H9 (cell line): Measurements from ENCODE around the gene THRAP3. TPM values are rescaled to one million over a fixed set of nuclear protein-coding genes. Genes with fewer than 3 reads are reported as not detected.

Experiments used
- DNase-seq: peaks from one replicate; pipeline ENCODE4 v3.0.0-alpha.2; 2017
- H2AFZ ChIP-seq: one replicate; pipeline ENCODE4 v1.6.1; 2013; ENCODE audit warnings: mild to moderate bottlenecking, low read length, control low read depth, moderate library complexity
- H2AK5ac ChIP-seq: 2 replicates; pipeline ENCODE4 v1.6.1; 2013; ENCODE audit warnings: low read length, control low read depth, mixed read lengths; ENCODE audit not compliant: insufficient read length
- H2BK120ac ChIP-seq: one replicate; pipeline ENCODE4 v1.6.1; 2013; ENCODE audit warnings: low read depth, mild to moderate bottlenecking, low read length, control low read depth, inconsistent platforms; ENCODE audit not compliant: poor library complexity, severe bottlenecking
- H2BK12ac ChIP-seq: 2 replicates; pipeline ENCODE4 v1.6.1; 2013; ENCODE audit warnings: low read length, control low read depth, mixed read lengths, low read depth; ENCODE audit not compliant: insufficient read length
- H2BK15ac ChIP-seq: 2 replicates; pipeline ENCODE4 v1.6.1; 2013; ENCODE audit warnings: low read depth, low read length, control low read depth
- H2BK20ac ChIP-seq: one replicate; pipeline ENCODE4 v1.6.1; 2013; ENCODE audit warnings: low read depth, mild to moderate bottlenecking, low read length, control low read depth, inconsistent platforms; ENCODE audit not compliant: poor library complexity, severe bottlenecking
- H2BK5ac ChIP-seq: 2 replicates; pipeline ENCODE4 v1.6.1; 2013; ENCODE audit warnings: low read length, control low read depth, mixed read lengths; ENCODE audit not compliant: insufficient read length
- H3K14ac ChIP-seq: 2 replicates; pipeline ENCODE4 v1.6.1; 2013; ENCODE audit warnings: low read length, control low read depth; ENCODE audit not compliant: insufficient read depth
- H3K18ac ChIP-seq: 2 replicates; pipeline ENCODE4 v1.6.1; 2013; ENCODE audit warnings: low read depth, mild to moderate bottlenecking, mixed read lengths, low read length, control low read depth; ENCODE audit not compliant: insufficient read length
- H3K23ac ChIP-seq: 2 replicates; pipeline ENCODE4 v1.6.1; 2013; ENCODE audit warnings: low read length, control low read depth, mixed read lengths, low read depth; ENCODE audit not compliant: insufficient read length
- H3K23me2 ChIP-seq: 2 replicates; pipeline ENCODE4 v1.6.1; 2013; ENCODE audit warnings: low read depth, mild to moderate bottlenecking, mixed read lengths, low read length, control low read depth; ENCODE audit not compliant: insufficient read length, poor library complexity, severe bottlenecking
- H3K27ac ChIP-seq: 2 replicates; pipeline ENCODE4 v1.5.1; 2013; ENCODE audit warnings: low read length, control low read depth, mixed read lengths, low read depth; ENCODE audit not compliant: insufficient read length
- H3K27me3 ChIP-seq: 2 replicates; pipeline ENCODE4 v1.6.1; 2013; ENCODE audit warnings: low read length, control low read depth, inconsistent platforms; ENCODE audit not compliant: insufficient read depth
- H3K4ac ChIP-seq: 2 replicates; pipeline ENCODE4 v1.6.1; 2013; ENCODE audit warnings: low read depth, mild to moderate bottlenecking, control low read depth, inconsistent platforms, low read length, moderate library complexity
- H3K4me1 ChIP-seq: 2 replicates; pipeline ENCODE4 v1.6.1; 2013; ENCODE audit warnings: low read length, control low read depth, inconsistent platforms; ENCODE audit not compliant: insufficient read depth
- H3K4me2 ChIP-seq: 2 replicates; pipeline ENCODE4 v1.6.1; 2013; ENCODE audit warnings: low read length, control low read depth, mixed read lengths; ENCODE audit not compliant: insufficient read length, insufficient read depth
- H3K56ac ChIP-seq: 2 replicates; pipeline ENCODE4 v1.6.1; 2013; ENCODE audit warnings: low read depth, mild to moderate bottlenecking, mixed read lengths, low read length, control low read depth; ENCODE audit not compliant: insufficient read length
- H3K79me1 ChIP-seq: 2 replicates; pipeline ENCODE4 v1.6.1; 2013; ENCODE audit warnings: low read depth, mild to moderate bottlenecking, moderate library complexity, low read length, control low read depth, inconsistent platforms; ENCODE audit not compliant: insufficient read depth, poor library complexity, severe bottlenecking
- H3K79me2 ChIP-seq: 2 replicates; pipeline ENCODE4 v1.6.1; 2013; ENCODE audit warnings: low read length, control low read depth, inconsistent platforms; ENCODE audit not compliant: insufficient read depth
- H3K9ac ChIP-seq: 2 replicates; pipeline ENCODE4 v1.6.1; 2013; ENCODE audit warnings: low read length, control low read depth, mixed read lengths; ENCODE audit not compliant: insufficient read length; ENCODE audit errors: extremely low read depth
- H3K9me3 ChIP-seq: one replicate; pipeline ENCODE4 v1.6.1; 2013; ENCODE audit warnings: low read depth, low read length, inconsistent platforms; ENCODE audit not compliant: control insufficient read depth
- H3T11ph ChIP-seq: one replicate; pipeline ENCODE4 v1.6.1; 2013; ENCODE audit warnings: mild to moderate bottlenecking, low read length, control low read depth, inconsistent platforms
- H4K20me1 ChIP-seq: one replicate; pipeline ENCODE4 v1.6.1; 2013; ENCODE audit not compliant: control insufficient read depth, insufficient read length, insufficient read depth
- H4K5ac ChIP-seq: 2 replicates; pipeline ENCODE4 v1.6.1; 2013; ENCODE audit warnings: low read depth, mild to moderate bottlenecking, mixed read lengths, low read length, control low read depth; ENCODE audit not compliant: insufficient read length
- H4K8ac ChIP-seq: replicated peaks from 2 replicates; pipeline ENCODE4 v1.6.1; 2013; ENCODE audit warnings: low read length, control low read depth, mixed read lengths, low read depth; ENCODE audit not compliant: insufficient read length
- H4K91ac ChIP-seq: 2 replicates; pipeline ENCODE4 v1.6.1; 2013; ENCODE audit warnings: low read depth, mild to moderate bottlenecking, moderate library complexity, mixed read lengths, low read length, control low read depth; ENCODE audit not compliant: insufficient read length
- H3K27ac Mint-ChIP-seq, 3 experiments: 2 replicates in 2 of 3; 3 replicates in 1 of 3; pipeline ENCODE4 v1.8.0; 2020 to 2021; ENCODE audit warnings: mixed read lengths in 3 of 3, mild to moderate bottlenecking in 1 of 3, moderate library complexity in 1 of 3
- H3K27me3 Mint-ChIP-seq: 2 replicates; pipeline ENCODE4 v1.8.0; 2021; ENCODE audit warnings: low read depth, mild to moderate bottlenecking, moderate library complexity, mixed read lengths
- H3K36me3 Mint-ChIP-seq, 3 experiments: 2 replicates in 2 of 3; 3 replicates in 1 of 3; pipeline ENCODE4 v1.8.0; 2020 to 2021; ENCODE audit warnings: low read depth in 3 of 3, mixed read lengths in 3 of 3; ENCODE audit not compliant: insufficient read depth in 1 of 3
- H3K4me1 Mint-ChIP-seq, 2 experiments: 2 replicates each; pipeline ENCODE4 v1.8.0; 2020; ENCODE audit warnings: mixed read lengths in 2 of 2
- H3K4me3 Mint-ChIP-seq, 2 experiments: 2 replicates in 1 of 2; 3 replicates in 1 of 2; pipeline ENCODE4 v1.8.0; 2020 to 2021; ENCODE audit warnings: mild to moderate bottlenecking in 2 of 2, mixed read lengths in 2 of 2, moderate library complexity in 1 of 2
- H3K9me3 Mint-ChIP-seq, 2 experiments: 2 replicates in 1 of 2; 3 replicates in 1 of 2; pipeline ENCODE4 v1.8.0; 2020; ENCODE audit warnings: mild to moderate bottlenecking in 2 of 2, mixed read lengths in 2 of 2, moderate library complexity in 1 of 2
- CTCF ChIP-seq: fragments of 200-600 bp; sonication (generic); conservative IDR thresholded peaks from 3 replicates; pipeline ENCODE4 v1.8.0; 2021; ENCODE audit warnings: antibody characterized with exemption, mild to moderate bottlenecking
- WGBS: extraction: QIAGEN DNeasy Blood & Tissue Kit; methylation state at CpG from one replicate; pipeline ENCODE4 v1.1.7; 2013; ENCODE audit warnings: missing lambda C conversion rate, low lambda C conversion rate, mixed read lengths; ENCODE audit not compliant: insufficient read length; ENCODE audit errors: extremely low coverage; 5-methylcytosine and 5-hydroxymethylcytosine counted together
- total RNA-seq: library from RNA; stranded (reverse); gene quantifications from 2 replicates; pipeline ENCODE4 v1.2.1, GENCODE V29; 2021

Gene THRAP3
- total RNA-seq, 1 experiment from 2014 or later: 186 TPM

GRCh38 chr1:36352910-36353878 is 129.0 kb downstream of the THRAP3 start:
- Mint-ChIP-seq H3K27me3 (no peaks in the 10 kb centered on the region), H3K9me3 (no peaks in the 10 kb centered on the region), H3K4me1 (peaks cover 7 to 11% of the 10 kb centered on the region in 2 experiments), H3K27ac (peak overlapping the region in 1 of 3 experiments; percentile 55; a peak in 1 of 7 replicates), H3K4me3 (no peak overlapping the region), H3K36me3 (peaks cover 22 to 52% (median 30%) of the 10 kb centered on the region in 3 experiments; a peak in 6 of 7 replicates)
- Histone ChIP-seq H2BK120ac (no peak overlapping the region), H4K20me1 (no peaks in the 10 kb centered on the region), H3K23me2 (no peaks in the 10 kb centered on the region), H3K18ac (no peak overlapping the region), H3K27ac (no peak overlapping the region), H3K23ac (no peak overlapping the region), H2BK20ac (no peak overlapping the region), H2BK15ac (no peak overlapping the region), H3K14ac (no peak overlapping the region), H3K79me2 (no peaks in the 10 kb centered on the region), H3K56ac (no peak overlapping the region), H2BK5ac (no peak overlapping the region), H3K4me2 (no peak overlapping the region), H3K79me1 (no peaks in the 10 kb centered on the region), H3T11ph (no peak overlapping the region), H3K9me3 (no peaks in the 10 kb centered on the region), H4K5ac (no peak overlapping the region), H4K91ac (no peak overlapping the region), H3K9ac (no peak overlapping the region), H2AFZ (no peak overlapping the region), H2AK5ac (no peak overlapping the region), H4K8ac (no peak overlapping the region), H2BK12ac (no peak overlapping the region), H3K4ac (no peak overlapping the region), H3K27me3 (no peaks in the 10 kb centered on the region), H3K4me1 (0 out of 2 replicates have a peak, but pooled peaks cover 2% of the 10 kb centered on the region)
- no peak for TF ChIP-seq CTCF
- WGBS: no CpG with 5 or more reads among the region's 15 CpGs
- DNase-seq: no peak
